GM21515 (cell line): ENCODE results near the gene HYKK.
"Not testable (repeated sequence)": the region's sequence is repeated elsewhere in the genome, so short reads cannot be mapped to it uniquely, and the experiment has no call there.

ENCODE experiments used
- ATAC-seq: cut with Tn5 transposase; IDR thresholded peaks from one replicate; pipeline ENCODE4 v1.9.1; 2021; ENCODE audit not compliant: unreplicated experiment

HYKK gene

GRCh38 chr15:78506971-78507830 lies at the start of gene HYKK:
Gene HYKK, plus strand, starts transcription at chr15:78507577. Its CDS starts 5,512 bp downstream, at chr15:78513089.
- peak; percentile 84 for ATAC-seq

GRCh38 chr15:78460737-78461136 lies 46.6 kb upstream of the HYKK start:
- ATAC-seq: no peak

DNA sequence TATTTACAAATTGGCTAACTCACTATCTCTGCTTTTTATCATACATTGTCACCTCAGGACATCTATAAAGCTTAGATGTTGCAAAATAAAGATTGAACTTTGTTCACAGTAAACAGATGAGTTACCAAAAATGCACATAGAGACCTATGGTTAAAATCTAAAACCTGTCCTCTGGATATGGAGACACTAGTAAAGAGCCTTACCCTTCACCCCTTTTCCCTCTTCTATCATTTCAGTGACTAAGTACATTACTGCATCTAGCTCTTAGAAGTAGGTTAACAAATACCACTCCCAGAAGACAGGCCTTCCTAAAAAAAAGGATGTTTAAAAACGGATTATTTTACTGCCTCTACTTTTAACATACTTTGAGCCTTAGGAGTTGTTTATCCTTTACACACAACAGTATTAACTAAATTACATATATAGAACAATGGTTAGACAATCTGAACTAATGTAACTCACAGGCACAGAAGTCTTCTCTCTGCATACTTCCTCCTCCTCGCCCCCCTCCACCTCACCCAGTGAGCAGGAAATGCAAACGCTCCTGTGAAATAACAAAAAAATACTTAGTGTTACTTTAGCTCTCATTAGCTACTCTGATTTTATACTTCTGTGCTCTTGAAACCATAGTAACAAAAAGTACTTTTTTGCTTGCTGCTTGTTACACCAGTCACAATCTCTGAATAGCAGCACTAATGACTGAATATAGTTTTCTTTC lies 46.0 kb upstream of the HYKK start:
- ATAC-seq: no peak

DNA sequence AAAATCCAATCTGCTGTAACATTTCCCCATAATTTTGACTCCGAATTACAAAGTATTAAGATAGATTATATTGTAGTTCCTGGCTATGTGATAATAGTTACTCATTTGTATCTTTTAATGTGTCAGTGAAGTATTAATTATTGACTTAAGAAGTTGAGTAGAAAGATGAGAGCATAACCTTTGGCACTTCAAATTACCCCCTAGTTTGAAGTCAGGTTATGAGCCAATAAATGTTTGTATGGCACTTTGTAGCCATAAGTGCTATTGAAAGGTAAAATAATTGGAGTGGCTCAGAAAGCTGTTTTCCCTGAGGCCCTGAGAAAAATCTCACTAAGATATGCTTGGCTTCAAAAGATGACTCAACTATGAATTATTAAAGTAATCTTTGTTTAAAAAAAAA lies 38.3 kb upstream of the HYKK start:
- no peak for ATAC-seq

- no peak for ATAC-seq
These were observed 30.1 kb upstream of the HYKK start for GRCh38 chr15:78477295-78477694.

- no peak for ATAC-seq
These were observed 27.7 kb upstream of the HYKK start for GRCh38 chr15:78479650-78480049.

DNA sequence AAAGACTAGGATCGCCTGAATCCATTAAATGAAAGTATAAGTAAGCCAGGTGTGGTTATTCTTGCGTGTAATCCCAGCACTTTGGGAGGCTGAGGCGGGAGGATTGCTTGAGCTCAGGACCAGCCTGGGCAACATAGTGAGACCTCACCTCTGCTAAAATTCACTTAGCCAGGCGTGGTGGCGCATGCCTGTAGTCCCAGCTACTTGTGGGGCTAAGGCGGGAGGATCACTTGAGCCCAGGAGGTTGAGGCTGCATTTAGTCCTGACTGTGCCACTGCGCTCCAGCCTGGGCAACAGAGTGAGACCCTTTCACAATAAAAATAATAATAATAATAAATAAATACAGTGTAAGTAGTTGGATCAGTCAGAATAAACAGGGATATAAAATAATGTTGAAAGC lies 25.5 kb upstream of the HYKK start:
- no peak for ATAC-seq

GRCh38 chr15:78492872-78493271 lies 14.5 kb upstream of the HYKK start:
- ATAC-seq: no peak

DNA sequence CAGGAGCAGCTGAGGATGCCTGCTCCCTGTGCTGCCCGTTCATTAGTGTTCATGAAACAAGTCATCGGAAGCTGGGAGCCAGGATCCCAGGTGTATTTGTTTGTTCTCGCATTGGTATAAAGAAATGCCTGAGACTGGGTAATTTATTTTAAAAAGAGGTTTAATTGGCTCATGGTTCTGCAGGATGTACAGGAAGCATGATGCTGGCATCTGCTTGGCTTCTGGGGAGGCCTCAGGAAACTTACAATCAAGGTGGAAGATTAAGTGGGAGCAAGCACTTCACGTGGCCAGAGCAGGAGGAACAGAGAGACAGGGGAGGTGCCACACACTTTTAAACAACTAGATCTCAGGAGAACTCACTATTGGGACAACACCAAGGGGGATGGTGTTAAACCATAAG lies 5.5 kb upstream of the HYKK start:
- no peak for ATAC-seq

- no peak for ATAC-seq
These were observed 4.7 kb upstream of the HYKK start for GRCh38 chr15:78502641-78503040.

- ATAC-seq: peak; percentile 25
These were observed 419 bp downstream of the HYKK start for GRCh38 chr15:78507831-78508160.

- ATAC-seq: no peak
These were observed 895 bp downstream of the HYKK start for GRCh38 chr15:78508272-78508671.

DNA sequence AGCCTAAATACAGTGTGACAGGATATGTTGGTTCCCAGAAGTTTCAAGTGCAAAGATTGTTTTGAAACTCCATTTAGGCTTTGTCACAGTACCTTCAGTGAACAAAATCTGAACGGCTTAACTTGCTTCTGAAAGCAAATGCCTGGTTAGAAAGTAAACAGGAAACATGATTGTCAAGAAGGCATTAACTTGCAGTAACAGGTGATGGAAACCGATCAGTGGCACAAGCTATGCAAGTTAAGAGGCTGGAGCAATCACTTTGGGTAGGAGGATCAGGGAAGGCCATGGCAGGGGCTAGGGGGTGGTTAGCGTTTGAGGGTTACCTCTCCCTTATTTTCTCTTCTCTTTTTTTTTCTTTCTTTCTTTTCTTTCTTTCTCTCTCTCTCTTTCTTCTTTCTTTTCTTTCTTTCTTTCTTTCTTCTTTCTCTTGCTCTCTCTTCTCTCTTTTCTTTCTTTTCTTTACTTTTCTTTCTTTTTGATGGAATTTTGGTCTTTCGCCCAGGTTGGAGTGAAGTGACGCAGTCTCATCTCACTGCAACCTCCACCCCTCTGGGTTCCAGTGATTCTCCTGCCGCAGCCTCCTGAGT lies 2.4 kb downstream of the HYKK start:
- no peak for ATAC-seq

DNA sequence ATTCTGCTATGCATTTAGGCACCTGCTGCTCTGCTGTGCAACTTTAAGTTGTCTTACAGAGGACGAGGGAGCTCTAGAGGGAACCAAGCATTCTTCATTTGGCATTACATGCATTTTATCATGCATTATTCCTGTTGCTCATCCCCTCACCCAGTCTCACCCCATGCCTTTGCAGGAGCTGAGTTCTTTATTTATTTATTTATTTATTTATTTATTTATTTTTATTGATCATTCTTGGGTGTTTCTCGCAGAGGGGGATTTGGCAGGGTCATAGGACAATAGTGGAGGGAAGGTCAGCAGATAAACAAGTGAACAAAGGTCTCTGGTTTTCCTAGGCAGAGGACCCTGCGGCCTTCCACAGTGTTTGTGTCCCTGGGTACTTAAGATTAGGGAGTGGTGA lies 12.7 kb downstream of the HYKK start:
- not testable (repeated sequence) for ATAC-seq

DNA sequence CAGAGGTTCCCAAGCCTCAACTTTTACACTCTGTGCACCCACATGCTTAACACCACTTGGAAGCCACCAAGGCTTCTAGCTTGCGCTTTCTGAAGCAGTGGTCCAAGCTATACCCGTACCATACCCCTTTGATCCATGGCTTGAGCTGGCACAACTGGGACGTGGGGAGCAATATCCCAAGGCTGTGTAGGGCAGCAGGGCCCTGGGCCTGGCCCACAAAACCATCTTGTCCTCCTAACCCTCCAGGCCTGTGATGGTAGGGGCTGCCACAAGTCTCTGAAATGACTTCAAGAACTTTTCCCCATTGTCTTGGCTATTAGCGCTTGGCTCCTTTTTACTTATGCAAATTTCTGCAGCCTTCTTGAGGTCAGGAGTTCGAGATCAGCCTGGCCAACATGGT lies 16.9 kb downstream of the HYKK start:
- no peak for ATAC-seq

DNA sequence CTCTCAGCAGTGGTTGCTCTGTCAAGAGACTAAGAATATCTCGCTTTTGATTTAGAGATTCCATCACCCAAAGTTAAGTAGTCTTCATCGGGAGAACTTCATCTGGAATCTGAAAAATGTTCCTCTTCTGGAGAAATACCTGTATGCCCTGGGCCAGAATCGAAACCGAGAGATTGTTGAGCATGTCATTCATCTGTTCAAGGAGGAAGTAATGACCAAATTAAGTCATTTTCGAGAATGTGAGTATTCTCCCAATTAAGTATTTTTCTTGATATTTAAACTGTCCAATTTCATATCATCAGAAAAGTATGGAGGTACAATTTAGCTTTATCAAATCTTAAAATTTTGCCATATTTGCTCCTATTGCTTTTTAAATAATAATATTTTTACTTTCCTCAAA lies 19.9 kb downstream of the HYKK start:
- ATAC-seq: no peak

DNA sequence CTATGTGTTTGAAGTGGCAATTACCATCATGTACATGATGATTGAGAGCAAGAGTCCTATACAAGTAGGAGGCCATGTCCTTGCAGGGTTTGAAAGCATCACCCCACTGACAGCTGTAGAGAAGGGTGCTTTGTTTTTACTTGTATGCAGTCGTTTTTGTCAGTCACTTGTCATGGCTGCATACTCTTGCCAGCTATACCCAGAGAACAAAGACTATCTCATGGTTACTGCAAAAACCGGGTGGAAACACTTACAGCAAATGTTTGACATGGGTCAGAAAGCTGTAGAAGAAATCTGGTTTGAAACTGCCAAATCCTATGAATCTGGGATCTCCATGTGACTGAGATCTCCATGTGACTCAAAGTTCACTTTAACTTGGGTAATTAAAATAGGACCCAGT lies 26.0 kb downstream of the HYKK start:
- no peak for ATAC-seq

- ATAC-seq: no peak
These were observed 28.8 kb downstream of the HYKK start for GRCh38 chr15:78536134-78536533.

DNA sequence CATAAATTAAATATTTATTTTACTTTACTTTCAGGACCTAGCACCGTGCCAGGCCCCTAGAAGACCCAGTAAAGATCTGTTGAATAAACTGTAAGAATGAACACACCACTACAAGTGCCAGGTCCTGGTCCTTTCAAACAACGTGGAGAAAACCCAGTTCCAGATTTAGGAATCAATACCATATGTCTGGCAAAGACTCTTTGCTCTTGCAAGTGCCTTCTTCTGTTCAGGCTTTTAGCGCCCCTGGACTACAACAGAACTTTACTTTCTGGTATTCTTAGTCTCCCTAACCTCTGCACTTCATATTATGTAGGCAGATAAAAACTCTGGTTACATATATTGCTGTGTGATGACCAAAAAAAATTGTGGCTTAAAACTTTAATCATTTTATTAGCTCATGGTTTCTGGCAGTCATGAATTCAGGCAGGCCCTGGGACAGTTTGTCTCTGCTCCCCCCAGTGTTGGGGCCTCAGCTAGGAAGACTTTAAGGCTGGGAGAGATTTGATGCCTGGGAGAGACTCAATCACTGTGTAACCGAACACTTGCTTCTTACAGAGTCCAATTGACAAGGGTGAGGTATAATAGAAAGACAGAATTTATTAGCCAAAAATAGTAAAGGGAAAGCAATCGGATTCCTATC lies 30.0 kb downstream of the HYKK start:
- ATAC-seq: no peak

GRCh38 chr15:78538358-78538757 lies 31.0 kb downstream of the HYKK start:
- ATAC-seq: no peak

- ATAC-seq: not testable (repeated sequence)
These were observed 32.2 kb downstream of the HYKK start for GRCh38 chr15:78539464-78540140.
